ENCODE results near the gene PRR36. TPM values are rescaled to one million over a fixed set of nuclear protein-coding genes. Genes with fewer than 3 reads are reported as not detected.
"Not testable (repeated sequence)": the region's sequence is repeated elsewhere in the genome, so short reads cannot be mapped to it uniquely, and the experiment has no call there.

Gene PRR36
- total RNA-seq, 6 donors from 2014 or later = 0.46 to 9.4 (median 2.7) TPM

- no peak for ATAC-seq (ENCODE audit: low FRiP score in 2 of 2)
- no peaks in the 10 kb centered on the region for H3K9me3 ChIP-seq
- H3K4me3 ChIP-seq = no peak overlapping the region
- no peak for DNase-seq
- peak overlapping the region in 1 of 4 donors; percentile 80 for H3K27ac ChIP-seq
- H3K27me3 ChIP-seq = no peaks in the 10 kb centered on the region
- no peaks in the 10 kb centered on the region for H3K36me3 ChIP-seq
- TF ChIP-seq POLR2AphosphoS5 (IDR thresholded peaks at IDR 0.05) (no peak), POLR2A (IDR thresholded peaks at IDR 0.05) (no peak)
- peaks cover 0 to 9% (median 6%) of the 10 kb centered on the region in 4 donors for H3K4me1 ChIP-seq
- 87 to 96% methylated on average over 2 to 13 of the region's 13 CpGs for WGBS, 2 donors
Observed at GRCh38 chr19:7895565-7895964, 21.4 kb upstream of the PRR36 start.

GRCh38 chr19:7894612-7895309 lies 20.6 kb upstream of the PRR36 start:
- Histone ChIP-seq H3K27me3 (no peaks in the 10 kb centered on the region), H3K4me3 (peak overlapping the region in 1 of 4 donors; percentile 6), H3K27ac (peak overlapping the region; percentile 32 to 80 (median 50)), H3K9me3 (no peaks in the 10 kb centered on the region), H3K36me3 (no peaks in the 10 kb centered on the region), H3K4me1 (peaks cover 0 to 9% (median 6%) of the 10 kb centered on the region in 4 donors)
- ATAC-seq (ENCODE audit: low FRiP score in 2 of 2) (peak; percentile 45 to 77), DNase-seq (peak in 1 of 2 donors; percentile 79)
- WGBS, 2 donors = 43 to 44% methylated on average over 10 to 13 of the region's 18 CpGs
- TF ChIP-seq EP300 (IDR thresholded peaks at IDR 0.05) (no peak), POLR2A (IDR thresholded peaks at IDR 0.05) (peak in 2 of 4 donors; percentile 8 to 40), CTCF (IDR thresholded peaks at IDR 0.05) (peak in 1 of 6 experiments; percentile 12), POLR2AphosphoS5 (IDR thresholded peaks at IDR 0.05) (no peak)

GRCh38 chr19:7893362-7894101 lies 19.3 kb upstream of the PRR36 start:
- H3K36me3 ChIP-seq; H3K27me3 ChIP-seq; H3K27ac ChIP-seq; H3K9me3 ChIP-seq; H3K4me3 ChIP-seq; ATAC-seq (ENCODE audit: low FRiP score in 2 of 2); DNase-seq: not testable (repeated sequence)
- 79% methylated on average over 18 of the region's 18 CpGs for WGBS, 2 donors
- H3K4me1 ChIP-seq = peaks cover 0 to 13% (median 8%) of the 10 kb centered on the region in 4 donors

GRCh38 chr19:7888826-7889217 lies 14.6 kb upstream of the PRR36 start:
- Histone ChIP-seq H3K9me3 (no peaks in the 10 kb centered on the region), H3K36me3 (no peaks in the 10 kb centered on the region), H3K4me3 (peak overlapping the region in 3 of 4 donors; percentile 47 to 54 (median 52)), H3K4me1 (peaks cover 0 to 13% (median 9%) of the 10 kb centered on the region in 4 donors), H3K27me3 (peaks cover 0 to 8% (median 4%) of the 10 kb centered on the region in 4 donors), H3K27ac (peak overlapping the region in 2 of 4 donors; percentile 52 to 64)
- 69 to 86% methylated on average over 3 to 8 of the region's 8 CpGs for WGBS, 2 donors
- ATAC-seq (ENCODE audit: low FRiP score in 2 of 2) = peak in 1 of 2 donors; percentile 11
- no peak for DNase-seq
- no peak for TF ChIP-seq EP300 (IDR thresholded peaks at IDR 0.05)
- no peak for TF ChIP-seq POLR2A (IDR thresholded peaks at IDR 0.05)
- TF ChIP-seq CTCF (IDR thresholded peaks at IDR 0.05) = no peak
- no peak for TF ChIP-seq POLR2AphosphoS5 (IDR thresholded peaks at IDR 0.05)

GRCh38 chr19:7888145-7888825 lies 14.1 kb upstream of the PRR36 start, which contains the start of gene LRRC8E:
TSS of gene LRRC8E (plus strand) at chr19:7888510. CDS start at chr19:7895604, 7,094 bp downstream.
- Histone ChIP-seq H3K36me3 (no peaks in the 10 kb centered on the region), H3K9me3 (no peaks in the 10 kb centered on the region), H3K4me1 (peaks cover 0 to 13% (median 9%) of the 10 kb centered on the region in 4 donors), H3K27ac (peak within 1 kb of the TSS in 2 of 4 donors; percentile 52 to 64), H3K4me3 (peak within 1 kb of the TSS in 3 of 4 donors; percentile 47 to 54 (median 52)), H3K27me3 (peaks cover 0 to 8% (median 4%) of the 10 kb centered on the region in 4 donors)
- WGBS, 2 donors = 22 to 26% methylated on average over 13 to 17 of the region's 53 CpGs
- ATAC-seq (ENCODE audit: low FRiP score in 2 of 2) (peak; percentile 87 to 95), DNase-seq (peak; percentile 79 to 94)
- peak in 1 of 2 donors; percentile 36 for TF ChIP-seq POLR2AphosphoS5 (IDR thresholded peaks at IDR 0.05)
- peak in 1 of 6 experiments; percentile 7 for TF ChIP-seq CTCF (IDR thresholded peaks at IDR 0.05)
- TF ChIP-seq POLR2A (IDR thresholded peaks at IDR 0.05) = peak in 2 of 4 donors; percentile 40 to 48
- TF ChIP-seq EP300 (IDR thresholded peaks at IDR 0.05) = no peak
